Amniotic stem cell (primary cell): ENCODE results near the gene CCL4L2.
"Not testable (repeated sequence)": the region's sequence is repeated elsewhere in the genome, so short reads cannot be mapped to it uniquely, and the experiment has no call there.

Experiments
- DNase-seq: peaks from one replicate; lab custom pipeline; 2025; lab: John Stamatoyannopoulos, UW

The CCL4L2 gene

DNA sequence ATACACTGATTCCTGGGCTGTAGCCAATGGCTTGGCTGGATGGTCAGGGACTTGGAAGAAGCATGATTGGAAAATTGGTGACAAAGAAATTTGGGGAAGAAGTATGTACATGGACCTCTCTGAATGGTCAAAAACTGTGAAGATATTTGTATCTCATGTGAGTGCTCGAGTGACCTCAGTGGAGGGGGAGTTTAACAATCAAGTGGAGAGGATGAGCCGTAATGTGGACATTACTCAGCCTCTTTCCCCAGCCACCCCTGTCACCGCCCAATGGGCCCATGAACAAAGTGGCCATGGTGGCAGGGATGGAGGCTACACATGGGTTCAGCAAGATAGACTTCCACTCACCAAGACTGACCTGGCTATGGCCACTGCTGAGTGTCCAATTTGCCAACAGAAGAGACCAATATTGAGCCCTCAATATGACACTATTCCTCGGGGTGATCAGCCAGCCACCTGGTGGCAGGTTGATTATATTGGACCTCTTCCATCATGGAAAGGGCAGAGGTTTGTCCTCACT is 10.8 kb downstream of the CCL4L2 start:
- not testable (repeated sequence) for DNase-seq

DNA sequence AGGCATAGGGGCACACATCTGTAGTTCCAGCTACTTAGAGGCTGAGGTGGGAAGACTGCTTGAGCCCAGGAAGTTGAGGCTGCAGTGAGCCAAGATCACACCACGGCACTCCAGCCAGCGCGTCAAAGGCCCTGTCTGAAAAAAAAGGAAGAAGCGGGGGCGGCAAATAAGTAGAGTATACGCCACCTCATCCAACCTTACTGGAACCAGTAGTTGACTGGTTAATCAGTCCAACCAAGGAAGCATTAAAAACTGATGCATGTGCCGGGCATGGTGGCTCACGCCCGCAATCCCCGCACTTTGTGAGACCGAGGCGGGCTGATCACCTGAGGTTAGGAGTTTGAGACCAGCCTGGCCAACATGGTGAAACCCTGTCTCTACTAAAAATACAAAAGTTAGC is 12.1 kb downstream of the CCL4L2 start:
- DNase-seq, result not testable (repeated sequence)

DNA sequence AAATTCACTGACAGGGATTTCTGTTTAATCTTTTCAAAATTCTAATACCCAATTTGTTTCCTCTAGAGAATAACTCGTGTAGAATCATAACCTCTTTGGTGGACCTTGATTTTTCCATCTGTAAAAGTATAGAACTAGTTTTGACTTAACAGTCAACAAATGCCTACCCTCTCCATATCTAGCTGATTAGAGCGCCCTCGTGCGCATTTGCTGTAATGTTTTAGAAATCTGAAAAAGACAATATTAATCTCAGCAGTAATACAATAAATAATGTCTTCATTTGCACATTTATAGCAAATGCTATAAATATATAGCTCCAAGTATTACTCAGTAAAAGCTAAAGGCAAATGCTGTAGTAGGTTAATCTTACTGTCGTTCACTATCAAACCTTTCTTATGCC is 18.8 kb downstream of the CCL4L2 start:
- not testable (repeated sequence) for DNase-seq

DNA sequence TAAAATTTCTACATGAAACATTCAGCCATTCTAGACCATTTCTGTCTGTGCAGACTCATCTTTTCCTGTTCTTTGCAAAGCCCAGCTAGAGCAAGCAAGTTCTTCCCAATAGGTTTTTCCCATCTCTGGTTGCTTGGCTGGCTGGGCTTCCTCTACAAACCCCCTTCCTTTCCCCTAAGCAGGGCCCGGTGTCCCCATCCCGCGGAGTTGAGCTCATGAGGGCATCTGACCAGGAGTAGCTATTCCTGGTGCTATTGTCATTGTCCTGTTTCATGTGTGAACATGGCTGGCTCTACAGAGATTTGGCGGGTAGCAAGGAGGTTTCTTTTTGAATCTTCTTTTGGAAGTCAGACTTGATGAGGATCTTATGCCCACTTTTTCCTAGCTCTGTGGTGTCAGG is 31.2 kb downstream of the CCL4L2 start:
- DNase-seq, result not testable (repeated sequence)
